IPS DF 6.9 (cell line): ENCODE results near the gene SNX12.

Experiments
- DNase-seq: peaks from one replicate; pipeline ENCODE4 v3.0.0-alpha.2; 2013; ENCODE audit warnings: low read depth, low spot score
- H3K27ac ChIP-seq: one replicate; pipeline ENCODE4 v1.5.1; 2013; ENCODE audit warnings: low read length, control low read depth
- H3K27me3 ChIP-seq: 2 replicates; pipeline ENCODE4 v1.6.1; 2013; ENCODE audit warnings: mild to moderate bottlenecking, low read length; ENCODE audit not compliant: control insufficient read depth, insufficient read depth
- H3K36me3 ChIP-seq: 2 replicates; pipeline ENCODE4 v1.6.1; 2013; ENCODE audit warnings: low read length; ENCODE audit not compliant: control insufficient read depth, insufficient read depth
- H3K4me1 ChIP-seq: 2 replicates; pipeline ENCODE4 v1.6.1; 2013; ENCODE audit warnings: low read length; ENCODE audit not compliant: control insufficient read depth, insufficient read depth
- H3K4me3 ChIP-seq: 2 replicates; pipeline ENCODE4 v1.5.1; 2013; ENCODE audit warnings: mild to moderate bottlenecking, low read length
- H3K9me3 ChIP-seq: 2 replicates; pipeline ENCODE4 v1.6.1; 2013; ENCODE audit warnings: low read length, inconsistent platforms; ENCODE audit not compliant: control insufficient read depth, insufficient read depth
- WGBS: extraction: QIAGEN DNeasy Blood & Tissue Kit; methylation state at CpG from one replicate; pipeline ENCODE4 v1.1.7; 2013; ENCODE audit warnings: mixed read lengths, missing lambda C conversion rate; ENCODE audit not compliant: insufficient read length, insufficient coverage; 5-methylcytosine and 5-hydroxymethylcytosine counted together

SNX12 gene

GRCh38 chrX:71095033-71095432 is 26.9 kb upstream of the SNX12 start:
- WGBS: no CpG with 5 or more reads among the region's 6 CpGs
- no peak for DNase-seq
- peak overlapping the region; percentile 73; the same call in 1 of the 2 replicates for H3K4me3 ChIP-seq

GRCh38 chrX:71091263-71091662 is 23.1 kb upstream of the SNX12 start:
- H3K36me3 ChIP-seq: no peaks in the 10 kb centered on the region
- H3K27me3 ChIP-seq: no peaks in the 10 kb centered on the region
- WGBS: no CpG with 5 or more reads among the region's 5 CpGs
- H3K4me3 ChIP-seq: no peak overlapping the region
- no peaks in the 10 kb centered on the region for H3K9me3 ChIP-seq
- H3K27ac ChIP-seq: no peak overlapping the region
- H3K4me1 ChIP-seq: no peaks in the 10 kb centered on the region
- no peak for DNase-seq

More at GRCh38 chrX:71095033-71095432, 26.9 kb upstream of the SNX12 start:
- Histone ChIP-seq H3K27me3 (no peaks in the 10 kb centered on the region), H3K9me3 (no peaks in the 10 kb centered on the region), H3K36me3 (no peaks in the 10 kb centered on the region), H3K27ac (no peak overlapping the region), H3K4me1 (peaks cover 4% of the 10 kb centered on the region; the same call in 1 of the 2 replicates)

DNA sequence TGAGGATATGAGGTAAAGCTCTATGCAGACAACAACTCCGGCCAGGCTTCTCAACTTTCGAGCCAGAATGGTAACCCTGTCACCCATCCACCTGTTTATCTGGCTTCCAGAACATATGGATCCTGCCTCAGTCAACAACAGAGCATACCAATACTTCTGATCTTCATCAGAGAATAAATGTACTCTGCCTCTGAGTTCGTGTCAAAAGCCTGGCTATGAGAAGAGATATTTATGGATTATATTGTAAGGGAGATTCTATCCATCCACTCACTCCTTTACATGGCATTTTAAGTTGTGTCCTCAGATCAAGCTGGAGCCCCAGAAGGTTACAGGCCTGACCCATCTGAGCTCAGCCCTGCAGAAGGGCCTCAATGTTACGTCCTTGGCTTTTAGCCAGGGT is 17.8 kb upstream of the SNX12 start:
- Histone ChIP-seq H3K27ac (no peak overlapping the region), H3K9me3 (no peaks in the 10 kb centered on the region), H3K4me3 (no peak overlapping the region), H3K27me3 (no peaks in the 10 kb centered on the region), H3K4me1 (no peaks in the 10 kb centered on the region), H3K36me3 (no peaks in the 10 kb centered on the region)
- no CpG with 5 or more reads among the region's 4 CpGs for WGBS
- DNase-seq: no peak

- no peaks in the 10 kb centered on the region for H3K9me3 ChIP-seq
- H3K36me3 ChIP-seq: no peaks in the 10 kb centered on the region
- WGBS: no CpG with 5 or more reads among the region's 4 CpGs
- no peak overlapping the region for H3K4me3 ChIP-seq
- no peaks in the 10 kb centered on the region for H3K27me3 ChIP-seq
- H3K27ac ChIP-seq: no peak overlapping the region
- DNase-seq: no peak
- H3K4me1 ChIP-seq: no peaks in the 10 kb centered on the region
Measured at GRCh38 chrX:71082822-71083221, 14.7 kb upstream of the SNX12 start.

- no CpG with 5 or more reads among the region's 5 CpGs for WGBS
- Histone ChIP-seq H3K4me1 (no peaks in the 10 kb centered on the region), H3K27ac (no peak overlapping the region), H3K9me3 (no peaks in the 10 kb centered on the region), H3K4me3 (no peak overlapping the region), H3K27me3 (no peaks in the 10 kb centered on the region), H3K36me3 (no peaks in the 10 kb centered on the region)
- DNase-seq: no peak
Measured at GRCh38 chrX:71082124-71082647, 14.1 kb upstream of the SNX12 start.

- no peaks in the 10 kb centered on the region for H3K36me3 ChIP-seq
- H3K27ac ChIP-seq: no peak overlapping the region
- no peak for DNase-seq
- H3K4me1 ChIP-seq: no peaks in the 10 kb centered on the region
- H3K4me3 ChIP-seq: no peak overlapping the region
- no peaks in the 10 kb centered on the region for H3K27me3 ChIP-seq
- H3K9me3 ChIP-seq: no peaks in the 10 kb centered on the region
- no CpG with 5 or more reads among the region's 3 CpGs for WGBS
Measured at GRCh38 chrX:71081330-71082123, 13.4 kb upstream of the SNX12 start.

- Histone ChIP-seq H3K36me3 (no peaks in the 10 kb centered on the region), H3K4me3 (no peak overlapping the region), H3K27me3 (no peaks in the 10 kb centered on the region), H3K27ac (no peak overlapping the region), H3K4me1 (no peaks in the 10 kb centered on the region; the same call in 1 of the 2 replicates), H3K9me3 (no peaks in the 10 kb centered on the region)
- DNase-seq: no peak
- WGBS: no CpG with 5 or more reads among the region's 5 CpGs
Measured at GRCh38 chrX:71070531-71070930, 2.4 kb upstream of the SNX12 start.

DNA sequence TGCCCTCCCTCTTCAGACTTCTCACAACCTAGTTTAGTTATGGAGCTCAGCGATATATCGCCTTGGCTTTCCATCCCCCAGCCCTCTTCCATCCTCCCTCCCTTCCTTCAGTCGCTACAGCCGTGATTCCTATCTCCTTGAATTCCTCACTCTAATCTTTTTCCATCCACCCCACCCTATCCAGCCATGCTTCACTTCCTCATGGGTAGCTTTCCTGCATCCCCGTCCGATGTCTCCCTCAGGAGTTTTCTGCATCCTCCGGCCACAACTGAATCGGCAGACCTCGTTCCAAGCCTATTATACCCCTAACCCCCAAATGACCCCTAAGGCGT is 456 bp downstream of the SNX12 start:
- WGBS: no CpG with 5 or more reads among the region's 10 CpGs
- Histone ChIP-seq H3K27me3 (no peaks in the 10 kb centered on the region), H3K27ac (no peak overlapping the region), H3K36me3 (no peaks in the 10 kb centered on the region), H3K9me3 (no peaks in the 10 kb centered on the region), H3K4me1 (no peaks in the 10 kb centered on the region; the same call in 1 of the 2 replicates), H3K4me3 (peak overlapping the region; percentile 99; the same call in 1 of the 2 replicates)
- DNase-seq: no peak

DNA sequence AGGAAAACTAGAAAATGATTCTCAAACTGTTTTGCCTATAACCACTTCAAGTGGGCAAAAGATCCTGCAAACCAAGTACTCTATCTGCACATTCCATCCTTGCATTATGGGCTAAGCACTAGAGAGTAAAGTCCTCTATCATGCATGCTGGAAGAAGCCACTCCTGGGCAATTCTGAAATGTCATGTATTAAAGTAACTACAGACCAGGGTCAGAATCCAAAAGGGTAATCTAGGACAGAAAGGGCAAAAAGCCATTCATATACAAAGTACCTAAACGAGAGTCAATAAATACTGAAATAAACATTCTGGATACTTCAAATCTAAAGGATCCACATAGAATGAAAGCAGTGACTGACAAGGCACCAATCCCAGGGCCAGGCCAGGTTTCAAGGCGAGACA is 1.0 kb downstream of the SNX12 start:
- no CpG with 5 or more reads among the region's 2 CpGs for WGBS
- no peak overlapping the region for H3K27ac ChIP-seq
- no peak for DNase-seq

GRCh38 chrX:71060127-71060526 is 8.0 kb downstream of the SNX12 start:
- H3K27me3 ChIP-seq: no peaks in the 10 kb centered on the region
- DNase-seq: no peak
- no peak overlapping the region for H3K4me3 ChIP-seq
- no peak overlapping the region for H3K27ac ChIP-seq
- H3K36me3 ChIP-seq: no peaks in the 10 kb centered on the region
- no peaks in the 10 kb centered on the region for H3K9me3 ChIP-seq
- no peaks in the 10 kb centered on the region for H3K4me1 ChIP-seq

More for the DNA sequence above, 1.0 kb downstream of the SNX12 start:
- Histone ChIP-seq H3K36me3 (no peaks in the 10 kb centered on the region), H3K4me3 (peak overlapping the region; percentile 99; the same call in 1 of the 2 replicates), H3K4me1 (no peaks in the 10 kb centered on the region; the same call in 1 of the 2 replicates), H3K9me3 (no peaks in the 10 kb centered on the region), H3K27me3 (no peaks in the 10 kb centered on the region)
